K562 (cell line): ENCODE data around the gene PIAS3. TPM values are rescaled to one million over a fixed set of nuclear protein-coding genes. Genes with fewer than 3 reads are reported as not detected.

ENCODE experiments used
- CREBBP ChIP-seq: IDR thresholded peaks from one replicate; pipeline ENCODE4 v1.6.1; 2012; ENCODE audit warnings: low read depth, mild to moderate bottlenecking, control low read depth, inconsistent platforms, low read length
- MAFG ChIP-seq: fragments of 450-650 bp; conservative IDR thresholded peaks from 2 replicates; pipeline ENCODE4 v1.6.1; 2016; ENCODE audit warnings: missing genetic modification characterization, missing compliant biosample characterization
- MEF2D ChIP-seq: conservative IDR thresholded peaks from 2 replicates; pipeline ENCODE4 v1.6.1; 2016; ENCODE audit warnings: low read depth, missing genetic modification characterization, missing compliant biosample characterization
- MYBL2 ChIP-seq, 2 experiments: fragments of 450-650 bp in 1 of 2; sonication (generic) in 1 of 2; formaldehyde crosslinking in 1 of 2; IDR thresholded peaks; 2 replicates each; pipeline versions ENCODE4 v1.6.1 to v1.8.1; 2017 to 2022; ENCODE audit warnings: borderline replicate concordance in 1 of 2, inconsistent platforms in 1 of 2, low read depth in 1 of 2, mild to moderate bottlenecking in 1 of 2, missing genetic modification reagents in 1 of 2, moderate library complexity in 1 of 2
- PURB ChIP-seq: sonication (generic); formaldehyde crosslinking; IDR thresholded peaks from 2 replicates; pipeline ENCODE4 v1.9.0; 2021; ENCODE audit warnings: low read depth, mild to moderate bottlenecking, missing genetic modification reagents
- RFX5 ChIP-seq: IDR thresholded peaks from 2 replicates; pipeline ENCODE4 v1.6.1; 2011; ENCODE audit warnings: low read depth, mild to moderate bottlenecking, improper control_type of control experiment, low read length
- RUNX1 ChIP-seq: sonication (generic); IDR thresholded peaks from 2 replicates; pipeline ENCODE4 v1.6.1; 2016; ENCODE audit warnings: antibody characterized with exemption, low read depth
- SOX6 ChIP-seq: fragments of 450-650 bp; IDR thresholded peaks from 2 replicates; pipeline ENCODE4 v1.6.1; 2014; ENCODE audit warnings: mild to moderate bottlenecking
- SPI1 ChIP-seq: IDR thresholded peaks from 2 replicates; pipeline ENCODE4 v1.6.1; 2011; ENCODE audit warnings: low read depth, low read length, control low read depth, borderline replicate concordance
- STAG1 ChIP-seq: sonication (generic); formaldehyde crosslinking; IDR thresholded peaks from 2 replicates; pipeline ENCODE4 v1.5.0; 2020; ENCODE audit warnings: missing genetic modification reagents, borderline replicate concordance
- polyA plus RNA-seq, 8 experiments: library from polyadenylated mRNA; depleted of rRNA in 4 of 8; stranded (reverse) in 5 of 8; unstranded in 3 of 8; fragments of >200 nt; fragmentation: Nextera tagmentation in 2 of 8; fragmentation: Illumina TruSeq in 1 of 8; extraction: Ambion mirVana in 2 of 8; extraction: Trizol in 1 of 8; gene quantifications; 2 replicates each; pipeline versions ENCODE4 v1.2.1 to v1.2.3, GENCODE V29; 2011 to 2014; ENCODE audit warnings: inconsistent platforms in 1 of 8, missing spikeins in 1 of 8
- total RNA-seq, 7 experiments: library from RNA; depleted of rRNA in 6 of 7; stranded (reverse); fragments of >200 nt in 6 of 7; fragmentation: Illumina TruSeq in 2 of 7; extraction: Trizol in 2 of 7; gene quantifications; 2 replicates each; pipeline versions ENCODE4 v1.2.1 to v1.2.3, GENCODE V29; 2011 to 2021; ENCODE audit warnings: low replicate concordance in 1 of 7
- TF ChIP-seq, protein P1 (sequence below): fragments of 450-650 bp; formaldehyde crosslinking; IDR thresholded peaks from 2 replicates; pipeline ENCODE4 v1.4.0; 2022; ENCODE audit warnings: missing genetic modification characterization
- TF ChIP-seq, protein P2 (sequence below): sonication (generic); formaldehyde crosslinking; IDR thresholded peaks from 2 replicates; pipeline ENCODE4 v1.8.0; 2022; ENCODE audit warnings: mild to moderate bottlenecking, missing genetic modification reagents
- TF ChIP-seq, protein P3 (sequence below): sonication (generic); formaldehyde crosslinking; IDR thresholded peaks from 2 replicates; pipeline ENCODE4 v1.8.0; 2022; ENCODE audit warnings: mild to moderate bottlenecking, low read depth, missing genetic modification reagents
- TF ChIP-seq, protein P4 (sequence below), 2 experiments: fragments of 450-650 bp; IDR thresholded peaks; 2 replicates each; pipeline ENCODE4 v1.6.1; 2018; ENCODE audit warnings: mild to moderate bottlenecking in 2 of 2, low read depth in 1 of 2; ENCODE audit not compliant: partially characterized antibody in 2 of 2
- TF ChIP-seq, protein P5 (sequence below), 2 experiments: fragments of 250-450 bp in 1 of 2; fragments of 450-650 bp in 1 of 2; sonication (Bioruptor Pico) in 1 of 2; IDR thresholded peaks; 2 replicates each; pipeline versions ENCODE4 v1.6.1 to v1.8.0; 2016 to 2021; ENCODE audit warnings: mild to moderate bottlenecking in 2 of 2, moderate library complexity in 2 of 2, missing compliant biosample characterization in 1 of 2, missing genetic modification characterization in 1 of 2

The PIAS3 gene
- total and polyA plus RNA-seq, 9 of the 15 experiments (the other 6 are each of a cell fraction or from before 2014, with no cell fraction given), result 1.1 to 25.6 (median 7.9) TPM

DNA sequence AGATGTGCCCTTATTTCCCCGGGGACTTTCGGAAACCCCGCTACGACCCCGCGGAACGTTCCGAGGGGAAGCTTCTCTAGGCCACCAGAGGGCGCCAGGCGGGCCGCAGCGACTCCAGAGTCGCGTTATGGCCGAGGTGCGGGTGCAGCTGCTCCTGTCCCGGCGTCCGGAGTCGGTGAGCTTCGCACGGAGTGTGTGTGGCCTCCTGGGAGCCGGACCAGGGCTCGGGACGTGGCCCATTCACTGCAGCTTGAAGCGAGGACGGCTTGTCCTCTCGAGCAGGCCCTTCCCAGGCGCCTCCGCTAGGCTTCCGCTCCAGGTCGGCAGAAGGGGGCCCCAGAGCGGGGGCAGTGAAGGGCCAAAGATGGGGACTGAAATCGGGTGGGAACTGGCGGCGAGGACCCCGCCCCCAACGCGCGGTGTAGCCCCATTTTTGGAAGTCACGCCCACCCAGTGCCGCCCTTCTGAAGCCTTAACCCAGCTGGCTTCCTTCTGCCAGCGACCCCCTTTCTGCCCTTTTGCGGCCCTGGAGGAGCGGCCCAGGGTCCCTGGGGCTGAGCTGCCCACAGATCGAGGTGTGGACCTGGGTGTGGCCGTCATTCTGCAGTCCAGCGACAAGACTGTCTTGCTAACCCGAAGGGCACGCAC lies 13.2 kb downstream of the PIAS3 start, which contains the start of gene NUDT17 (continued):
- TF ChIP-seq, protein P1, sequence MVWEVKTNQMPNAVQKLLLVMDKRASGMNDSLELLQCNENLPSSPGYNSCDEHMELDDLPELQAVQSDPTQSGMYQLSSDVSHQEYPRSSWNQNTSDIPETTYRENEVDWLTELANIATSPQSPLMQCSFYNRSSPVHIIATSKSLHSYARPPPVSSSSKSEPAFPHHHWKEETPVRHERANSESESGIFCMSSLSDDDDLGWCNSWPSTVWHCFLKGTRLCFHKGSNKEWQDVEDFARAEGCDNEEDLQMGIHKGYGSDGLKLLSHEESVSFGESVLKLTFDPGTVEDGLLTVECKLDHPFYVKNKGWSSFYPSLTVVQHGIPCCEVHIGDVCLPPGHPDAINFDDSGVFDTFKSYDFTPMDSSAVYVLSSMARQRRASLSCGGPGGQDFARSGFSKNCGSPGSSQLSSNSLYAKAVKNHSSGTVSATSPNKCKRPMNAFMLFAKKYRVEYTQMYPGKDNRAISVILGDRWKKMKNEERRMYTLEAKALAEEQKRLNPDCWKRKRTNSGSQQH (CRISPR knock-in tag), result no peak
- TF ChIP-seq SPI1, result no peak
- TF ChIP-seq, protein P2, sequence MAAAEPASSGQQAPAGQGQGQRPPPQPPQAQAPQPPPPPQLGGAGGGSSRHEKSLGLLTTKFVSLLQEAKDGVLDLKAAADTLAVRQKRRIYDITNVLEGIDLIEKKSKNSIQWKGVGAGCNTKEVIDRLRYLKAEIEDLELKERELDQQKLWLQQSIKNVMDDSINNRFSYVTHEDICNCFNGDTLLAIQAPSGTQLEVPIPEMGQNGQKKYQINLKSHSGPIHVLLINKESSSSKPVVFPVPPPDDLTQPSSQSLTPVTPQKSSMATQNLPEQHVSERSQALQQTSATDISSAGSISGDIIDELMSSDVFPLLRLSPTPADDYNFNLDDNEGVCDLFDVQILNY (CRISPR knock-in tag), result no peak; the same call in 1 of the 2 replicates
- no peak for TF ChIP-seq MYBL2 (IDR thresholded peaks at IDR 0.05; ENCODE audit: low read depth)
- no peak for TF ChIP-seq MYBL2 (CRISPR knock-in tag; IDR thresholded peaks at IDR 0.05; ENCODE audit: borderline replicate concordance)
- TF ChIP-seq MAFG (tag), result no peak
- TF ChIP-seq, protein P3, sequence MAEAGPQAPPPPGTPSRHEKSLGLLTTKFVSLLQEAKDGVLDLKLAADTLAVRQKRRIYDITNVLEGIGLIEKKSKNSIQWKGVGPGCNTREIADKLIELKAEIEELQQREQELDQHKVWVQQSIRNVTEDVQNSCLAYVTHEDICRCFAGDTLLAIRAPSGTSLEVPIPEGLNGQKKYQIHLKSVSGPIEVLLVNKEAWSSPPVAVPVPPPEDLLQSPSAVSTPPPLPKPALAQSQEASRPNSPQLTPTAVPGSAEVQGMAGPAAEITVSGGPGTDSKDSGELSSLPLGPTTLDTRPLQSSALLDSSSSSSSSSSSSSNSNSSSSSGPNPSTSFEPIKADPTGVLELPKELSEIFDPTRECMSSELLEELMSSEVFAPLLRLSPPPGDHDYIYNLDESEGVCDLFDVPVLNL (CRISPR knock-in tag), result no peak
- TF ChIP-seq, protein P4, sequence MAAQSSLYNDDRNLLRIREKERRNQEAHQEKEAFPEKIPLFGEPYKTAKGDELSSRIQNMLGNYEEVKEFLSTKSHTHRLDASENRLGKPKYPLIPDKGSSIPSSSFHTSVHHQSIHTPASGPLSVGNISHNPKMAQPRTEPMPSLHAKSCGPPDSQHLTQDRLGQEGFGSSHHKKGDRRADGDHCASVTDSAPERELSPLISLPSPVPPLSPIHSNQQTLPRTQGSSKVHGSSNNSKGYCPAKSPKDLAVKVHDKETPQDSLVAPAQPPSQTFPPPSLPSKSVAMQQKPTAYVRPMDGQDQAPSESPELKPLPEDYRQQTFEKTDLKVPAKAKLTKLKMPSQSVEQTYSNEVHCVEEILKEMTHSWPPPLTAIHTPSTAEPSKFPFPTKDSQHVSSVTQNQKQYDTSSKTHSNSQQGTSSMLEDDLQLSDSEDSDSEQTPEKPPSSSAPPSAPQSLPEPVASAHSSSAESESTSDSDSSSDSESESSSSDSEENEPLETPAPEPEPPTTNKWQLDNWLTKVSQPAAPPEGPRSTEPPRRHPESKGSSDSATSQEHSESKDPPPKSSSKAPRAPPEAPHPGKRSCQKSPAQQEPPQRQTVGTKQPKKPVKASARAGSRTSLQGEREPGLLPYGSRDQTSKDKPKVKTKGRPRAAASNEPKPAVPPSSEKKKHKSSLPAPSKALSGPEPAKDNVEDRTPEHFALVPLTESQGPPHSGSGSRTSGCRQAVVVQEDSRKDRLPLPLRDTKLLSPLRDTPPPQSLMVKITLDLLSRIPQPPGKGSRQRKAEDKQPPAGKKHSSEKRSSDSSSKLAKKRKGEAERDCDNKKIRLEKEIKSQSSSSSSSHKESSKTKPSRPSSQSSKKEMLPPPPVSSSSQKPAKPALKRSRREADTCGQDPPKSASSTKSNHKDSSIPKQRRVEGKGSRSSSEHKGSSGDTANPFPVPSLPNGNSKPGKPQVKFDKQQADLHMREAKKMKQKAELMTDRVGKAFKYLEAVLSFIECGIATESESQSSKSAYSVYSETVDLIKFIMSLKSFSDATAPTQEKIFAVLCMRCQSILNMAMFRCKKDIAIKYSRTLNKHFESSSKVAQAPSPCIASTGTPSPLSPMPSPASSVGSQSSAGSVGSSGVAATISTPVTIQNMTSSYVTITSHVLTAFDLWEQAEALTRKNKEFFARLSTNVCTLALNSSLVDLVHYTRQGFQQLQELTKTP (IDR thresholded peaks at IDR 0.05; ENCODE audit: low read depth in 1 of 2, partially characterized antibody in 2 of 2), result no peak
- no peak for TF ChIP-seq RUNX1
- no peak for TF ChIP-seq RFX5
- TF ChIP-seq, protein P5, sequence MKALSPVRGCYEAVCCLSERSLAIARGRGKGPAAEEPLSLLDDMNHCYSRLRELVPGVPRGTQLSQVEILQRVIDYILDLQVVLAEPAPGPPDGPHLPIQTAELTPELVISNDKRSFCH (CRISPR knock-in tag; IDR thresholded peaks at IDR 0.05), result no peak
- TF ChIP-seq, protein P5 (tag; IDR thresholded peaks at IDR 0.05), result 0 out of 2 replicates have a peak, but pooled peaks have one; percentile 74
- no peak for TF ChIP-seq PURB (CRISPR knock-in tag)
- peak; percentile 69 for TF ChIP-seq STAG1
- TF ChIP-seq MEF2D (tag), result no peak
- TF ChIP-seq CREBBP, result no peak
- TF ChIP-seq SOX6, result 0 out of 2 replicates have a peak, but pooled peaks have one; percentile 18
